CD4-positive, alpha-beta T cell treated with Interleukin-4 for 1 hour (primary cell): ENCODE data around the gene NHERF1.

Experiments used
- DNase-seq, 2 donors: peaks; one replicate each; pipeline ENCODE4 v3.0.0-alpha.2; 2020 to 2022

Gene NHERF1

GRCh38 chr17:74748529-74749278 lies at the start of gene NHERF1:
Gene NHERF1 (plus strand): TSS chr17:74748628. CDS start chr17:74748847, 219 bp downstream.
- DNase-seq = peak; percentile 94

GRCh38 chr17:74699236-74699635 lies 49.2 kb upstream of the NHERF1 start:
- no peak for DNase-seq

GRCh38 chr17:74702116-74702871 lies 46.1 kb upstream of the NHERF1 start:
- no peak for DNase-seq

- DNase-seq = no peak
These were observed 45.1 kb upstream of the NHERF1 start for GRCh38 chr17:74703311-74703710.

GRCh38 chr17:74704544-74704943 lies 43.9 kb upstream of the NHERF1 start:
- no peak for DNase-seq

GRCh38 chr17:74711058-74711824 lies 37.2 kb upstream of the NHERF1 start:
- no peak for DNase-seq

GRCh38 chr17:74712301-74712700 lies 36.1 kb upstream of the NHERF1 start:
- DNase-seq = no peak

GRCh38 chr17:74712756-74713155 lies 35.7 kb upstream of the NHERF1 start, which contains the start of gene CD300LF:
Gene CD300LF (minus strand): TSS chr17:74712923. CDS start chr17:74712866, 57 bp downstream.
- DNase-seq = peak in 1 of 2 donors; percentile 69

GRCh38 chr17:74713171-74713755 lies 35.2 kb upstream of the NHERF1 start:
- DNase-seq = peak in 1 of 2 donors; percentile 25

GRCh38 chr17:74715144-74715543 lies 33.3 kb upstream of the NHERF1 start:
- DNase-seq = no peak

GRCh38 chr17:74720506-74720905 lies 27.9 kb upstream of the NHERF1 start:
- no peak for DNase-seq

- DNase-seq = no peak
These were observed 25.6 kb upstream of the NHERF1 start for GRCh38 chr17:74722782-74723181.

GRCh38 chr17:74723891-74724290 lies 24.5 kb upstream of the NHERF1 start:
- DNase-seq = no peak

GRCh38 chr17:74725111-74725510 lies 23.3 kb upstream of the NHERF1 start:
- no peak for DNase-seq

GRCh38 chr17:74728033-74728701 lies 20.3 kb upstream of the NHERF1 start:
- DNase-seq = no peak

- DNase-seq = no peak
These were observed 19.7 kb upstream of the NHERF1 start for GRCh38 chr17:74728702-74729075.

- DNase-seq = no peak
These were observed 19.1 kb upstream of the NHERF1 start for GRCh38 chr17:74729368-74729767.

- DNase-seq = no peak
These were observed 18.6 kb upstream of the NHERF1 start for GRCh38 chr17:74729866-74730265.

- peak; percentile 76 to 81 for DNase-seq
These were observed 17.7 kb upstream of the NHERF1 start for GRCh38 chr17:74730491-74731346.

- no peak for DNase-seq
These were observed 17.2 kb upstream of the NHERF1 start for GRCh38 chr17:74731347-74731605.

GRCh38 chr17:74732042-74732867 lies 16.2 kb upstream of the NHERF1 start:
- DNase-seq = peak in 1 of 2 donors; percentile 17
